GM23338 (cell line): Measurements from ENCODE around the gene NCOA1. TPM values are rescaled to one million over a fixed set of nuclear protein-coding genes. Genes with fewer than 3 reads are reported as not detected.

Experiments
- ATAC-seq: fragments of 200-7000 bp; cut with Tn5 transposase; 3 replicates; pipeline ENCODE4 v1.9.1; 2020
- DNase-seq: peaks from one replicate; pipeline ENCODE4 v3.0.0-alpha.2; 2015; ENCODE audit warnings: low spot score
- H2AFZ ChIP-seq: fragments of 200-600 bp; sonication (generic); 2 replicates; pipeline ENCODE4 v1.8.0; 2016; ENCODE audit warnings: antibody characterized with exemption, mild to moderate bottlenecking, moderate library complexity
- H3F3A ChIP-seq: fragments of 200-600 bp; sonication (generic); replicated peaks from 2 replicates; pipeline ENCODE4 v1.8.0; 2017; ENCODE audit warnings: antibody characterized with exemption, mixed run types, low read depth
- H3K27ac ChIP-seq: fragments of 200-600 bp; sonication (generic); 2 replicates; pipeline ENCODE4 v1.6.1; 2016; ENCODE audit warnings: low read depth
- H3K27me3 ChIP-seq: fragments of 200-600 bp; sonication (generic); 2 replicates; pipeline ENCODE4 v1.8.0; 2016; ENCODE audit warnings: mild to moderate bottlenecking, mixed run types, moderate library complexity; ENCODE audit not compliant: insufficient read depth
- H3K36me3 ChIP-seq: fragments of 200-600 bp; sonication (generic); 2 replicates; pipeline ENCODE4 v1.8.0; 2016; ENCODE audit warnings: mild to moderate bottlenecking; ENCODE audit not compliant: insufficient read depth
- H3K4me1 ChIP-seq: fragments of 200-600 bp; sonication (generic); 2 replicates; pipeline ENCODE4 v1.8.0; 2016; ENCODE audit warnings: mild to moderate bottlenecking, moderate library complexity; ENCODE audit not compliant: insufficient read depth
- H3K4me2 ChIP-seq: fragments of 200-600 bp; sonication (generic); 2 replicates; pipeline ENCODE4 v1.7.1; 2017; ENCODE audit warnings: mixed run types
- H3K4me3 ChIP-seq: fragments of 200-600 bp; sonication (generic); 2 replicates; pipeline ENCODE4 v1.6.1; 2016; ENCODE audit warnings: mixed run types
- H3K79me2 ChIP-seq: fragments of 200-600 bp; sonication (generic); replicated peaks from 2 replicates; pipeline ENCODE4 v1.8.0; 2017; ENCODE audit warnings: mild to moderate bottlenecking; ENCODE audit not compliant: insufficient read depth
- H3K9me2 ChIP-seq: fragments of 200-600 bp; sonication (generic); 2 replicates; pipeline ENCODE4 v1.8.0; 2017; ENCODE audit not compliant: insufficient read depth
- H4K20me1 ChIP-seq: fragments of 200-600 bp; sonication (generic); replicated peaks from 2 replicates; pipeline ENCODE4 v1.8.0; 2017; ENCODE audit warnings: mild to moderate bottlenecking; ENCODE audit not compliant: insufficient read depth
- H3K27ac Mint-ChIP-seq: 2 replicates; pipeline ENCODE4 v1.8.0; 2020; ENCODE audit warnings: inconsistent platforms, mild to moderate bottlenecking, moderate library complexity, mixed read lengths
- H3K27me3 Mint-ChIP-seq: 3 replicates; pipeline ENCODE4 v1.8.0; 2022; ENCODE audit warnings: low read depth, mild to moderate bottlenecking, moderate library complexity, mixed read lengths, inconsistent platforms; ENCODE audit not compliant: insufficient read depth, poor library complexity
- H3K36me3 Mint-ChIP-seq: 3 replicates; pipeline ENCODE4 v1.8.0; 2021; ENCODE audit warnings: low read depth, mild to moderate bottlenecking, inconsistent platforms, moderate library complexity, mixed read lengths
- H3K4me1 Mint-ChIP-seq: 3 replicates; pipeline ENCODE4 v1.8.0; 2020; ENCODE audit warnings: mild to moderate bottlenecking, inconsistent platforms, mixed read lengths
- H3K4me3 Mint-ChIP-seq: 3 replicates; pipeline ENCODE4 v1.8.0; 2021; ENCODE audit warnings: moderate library complexity, mild to moderate bottlenecking, inconsistent platforms, mixed read lengths
- H3K9me3 Mint-ChIP-seq: 3 replicates; pipeline ENCODE4 v1.8.0; 2020; ENCODE audit warnings: moderate library complexity, mild to moderate bottlenecking, inconsistent platforms, mixed read lengths
- CREB1 ChIP-seq: fragments of 250-450 bp; sonication (Bioruptor Pico); IDR thresholded peaks from 2 replicates; pipeline ENCODE4 v1.5.0; 2020; ENCODE audit warnings: low read depth, mild to moderate bottlenecking, moderate library complexity
- ETS1 ChIP-seq: IDR thresholded peaks from 2 replicates; pipeline ENCODE4 v1.6.1; 2016; ENCODE audit warnings: antibody characterized with exemption
- EZH2 ChIP-seq: fragments of 200-600 bp; sonication (generic); IDR thresholded peaks from one replicate; pipeline ENCODE4 v1.8.0; 2017; ENCODE audit warnings: antibody characterized with exemption, mild to moderate bottlenecking, low read depth; ENCODE audit not compliant: unreplicated experiment
- EZH2phosphoT487 ChIP-seq: fragments of 200-600 bp; sonication (generic); IDR thresholded peaks from one replicate; pipeline ENCODE4 v1.8.1; 2018; ENCODE audit warnings: antibody characterized with exemption; ENCODE audit not compliant: unreplicated experiment
- JUNB ChIP-seq: IDR thresholded peaks from one replicate; pipeline ENCODE4 v1.6.1; 2016; ENCODE audit warnings: antibody characterized with exemption; ENCODE audit not compliant: unreplicated experiment
- NANOG ChIP-seq: IDR thresholded peaks from 2 replicates; pipeline ENCODE4 v1.6.1; 2016; ENCODE audit warnings: antibody characterized with exemption, borderline replicate concordance
- POLR2AphosphoS5 ChIP-seq: IDR thresholded peaks from 2 replicates; pipeline ENCODE4 v1.6.1; 2016; ENCODE audit warnings: antibody characterized with exemption, low read depth
- STAT1 ChIP-seq: IDR thresholded peaks from one replicate; pipeline ENCODE4 v1.6.1; 2016; ENCODE audit warnings: antibody characterized with exemption; ENCODE audit not compliant: unreplicated experiment
- ZNF114 ChIP-seq: fragments of 250-450 bp; sonication (Bioruptor Pico); IDR thresholded peaks from 2 replicates; pipeline ENCODE4 v1.5.0; 2020; ENCODE audit warnings: mild to moderate bottlenecking, moderate library complexity
- ZNF331 ChIP-seq: fragments of 250-450 bp; sonication (Bioruptor Pico); IDR thresholded peaks from 2 replicates; pipeline ENCODE4 v1.5.0; 2020; ENCODE audit warnings: low read depth, mild to moderate bottlenecking, moderate library complexity
- polyA plus RNA-seq: library from polyadenylated mRNA; unstranded; fragments of >200 nt; fragmentation: Nextera tagmentation; extraction: Ambion mirVana; gene quantifications from 2 replicates; pipeline ENCODE4 v1.2.1, GENCODE V29; 2016
- total RNA-seq: library from RNA; depleted of rRNA; stranded (reverse); fragments of >200 nt; shearing (Covaris generic); gene quantifications from 2 replicates; pipeline ENCODE4 v1.2.3, GENCODE V29; 2014
- TF ChIP-seq, protein P1 (sequence below), 2 experiments: fragments of 200-600 bp in 1 of 2; sonication (generic) in 1 of 2; conservative IDR thresholded peaks; 2 replicates each; pipeline versions ENCODE4 v1.5.1 to v1.6.1; 2016 to 2017; ENCODE audit warnings: antibody characterized with exemption in 2 of 2, low read depth in 2 of 2, mild to moderate bottlenecking in 2 of 2, moderate library complexity in 1 of 2
- TF ChIP-seq, protein P2 (sequence below): fragments of 250-450 bp; sonication (Bioruptor Pico); IDR thresholded peaks from 2 replicates; pipeline ENCODE4 v1.5.0; 2020; ENCODE audit warnings: mild to moderate bottlenecking, moderate library complexity
- TF ChIP-seq, protein P3 (sequence below): IDR thresholded peaks from one replicate; pipeline ENCODE4 v1.6.1; 2018; ENCODE audit warnings: antibody characterized with exemption; ENCODE audit not compliant: unreplicated experiment

Gene NCOA1
- total and polyA plus RNA-seq, 2 experiments from 2014 or later = 7.1 to 15.1 TPM

- Mint-ChIP-seq H3K4me3 (no peak overlapping the region), H3K4me1 (peaks cover 11% of the 10 kb centered on the region; the same call in 2 of the 3 replicates), H3K27me3 (peaks cover 1% of the 10 kb centered on the region), H3K9me3 (no peaks in the 10 kb centered on the region), H3K36me3 (no peaks in the 10 kb centered on the region), H3K27ac (no peak overlapping the region)
- Histone ChIP-seq H3K27ac (no peak overlapping the region), H4K20me1 (no peaks in the 10 kb centered on the region), H2AFZ (no peak overlapping the region), H3K36me3 (no peaks in the 10 kb centered on the region), H3K4me3 (no peak overlapping the region), H3K4me1 (no peaks in the 10 kb centered on the region), H3K27me3 (no peaks in the 10 kb centered on the region), H3K79me2 (no peaks in the 10 kb centered on the region), H3K9me2 (peaks cover 4% of the 10 kb centered on the region; the same call in 1 of the 2 replicates), H3K4me2 (no peak overlapping the region), H3F3A (no peaks in the 10 kb centered on the region)
- ATAC-seq = no peak
- no peak for DNase-seq
- TF ChIP-seq ZNF331 (no peak), EZH2phosphoT487 (no peak), NANOG (no peak), ETS1 (no peak), EZH2 (no peak), JUNB (no peak), CREB1 (CRISPR knock-in tag) (no peak), STAT1 (no peak), POLR2AphosphoS5 (no peak), ZNF114 (no peak)
- TF ChIP-seq, protein P1, sequence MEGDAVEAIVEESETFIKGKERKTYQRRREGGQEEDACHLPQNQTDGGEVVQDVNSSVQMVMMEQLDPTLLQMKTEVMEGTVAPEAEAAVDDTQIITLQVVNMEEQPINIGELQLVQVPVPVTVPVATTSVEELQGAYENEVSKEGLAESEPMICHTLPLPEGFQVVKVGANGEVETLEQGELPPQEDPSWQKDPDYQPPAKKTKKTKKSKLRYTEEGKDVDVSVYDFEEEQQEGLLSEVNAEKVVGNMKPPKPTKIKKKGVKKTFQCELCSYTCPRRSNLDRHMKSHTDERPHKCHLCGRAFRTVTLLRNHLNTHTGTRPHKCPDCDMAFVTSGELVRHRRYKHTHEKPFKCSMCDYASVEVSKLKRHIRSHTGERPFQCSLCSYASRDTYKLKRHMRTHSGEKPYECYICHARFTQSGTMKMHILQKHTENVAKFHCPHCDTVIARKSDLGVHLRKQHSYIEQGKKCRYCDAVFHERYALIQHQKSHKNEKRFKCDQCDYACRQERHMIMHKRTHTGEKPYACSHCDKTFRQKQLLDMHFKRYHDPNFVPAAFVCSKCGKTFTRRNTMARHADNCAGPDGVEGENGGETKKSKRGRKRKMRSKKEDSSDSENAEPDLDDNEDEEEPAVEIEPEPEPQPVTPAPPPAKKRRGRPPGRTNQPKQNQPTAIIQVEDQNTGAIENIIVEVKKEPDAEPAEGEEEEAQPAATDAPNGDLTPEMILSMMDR (conservative IDR thresholded peaks at IDR 0.05; ENCODE audit: low read depth in 2 of 2) = no peak
- TF ChIP-seq, protein P2, sequence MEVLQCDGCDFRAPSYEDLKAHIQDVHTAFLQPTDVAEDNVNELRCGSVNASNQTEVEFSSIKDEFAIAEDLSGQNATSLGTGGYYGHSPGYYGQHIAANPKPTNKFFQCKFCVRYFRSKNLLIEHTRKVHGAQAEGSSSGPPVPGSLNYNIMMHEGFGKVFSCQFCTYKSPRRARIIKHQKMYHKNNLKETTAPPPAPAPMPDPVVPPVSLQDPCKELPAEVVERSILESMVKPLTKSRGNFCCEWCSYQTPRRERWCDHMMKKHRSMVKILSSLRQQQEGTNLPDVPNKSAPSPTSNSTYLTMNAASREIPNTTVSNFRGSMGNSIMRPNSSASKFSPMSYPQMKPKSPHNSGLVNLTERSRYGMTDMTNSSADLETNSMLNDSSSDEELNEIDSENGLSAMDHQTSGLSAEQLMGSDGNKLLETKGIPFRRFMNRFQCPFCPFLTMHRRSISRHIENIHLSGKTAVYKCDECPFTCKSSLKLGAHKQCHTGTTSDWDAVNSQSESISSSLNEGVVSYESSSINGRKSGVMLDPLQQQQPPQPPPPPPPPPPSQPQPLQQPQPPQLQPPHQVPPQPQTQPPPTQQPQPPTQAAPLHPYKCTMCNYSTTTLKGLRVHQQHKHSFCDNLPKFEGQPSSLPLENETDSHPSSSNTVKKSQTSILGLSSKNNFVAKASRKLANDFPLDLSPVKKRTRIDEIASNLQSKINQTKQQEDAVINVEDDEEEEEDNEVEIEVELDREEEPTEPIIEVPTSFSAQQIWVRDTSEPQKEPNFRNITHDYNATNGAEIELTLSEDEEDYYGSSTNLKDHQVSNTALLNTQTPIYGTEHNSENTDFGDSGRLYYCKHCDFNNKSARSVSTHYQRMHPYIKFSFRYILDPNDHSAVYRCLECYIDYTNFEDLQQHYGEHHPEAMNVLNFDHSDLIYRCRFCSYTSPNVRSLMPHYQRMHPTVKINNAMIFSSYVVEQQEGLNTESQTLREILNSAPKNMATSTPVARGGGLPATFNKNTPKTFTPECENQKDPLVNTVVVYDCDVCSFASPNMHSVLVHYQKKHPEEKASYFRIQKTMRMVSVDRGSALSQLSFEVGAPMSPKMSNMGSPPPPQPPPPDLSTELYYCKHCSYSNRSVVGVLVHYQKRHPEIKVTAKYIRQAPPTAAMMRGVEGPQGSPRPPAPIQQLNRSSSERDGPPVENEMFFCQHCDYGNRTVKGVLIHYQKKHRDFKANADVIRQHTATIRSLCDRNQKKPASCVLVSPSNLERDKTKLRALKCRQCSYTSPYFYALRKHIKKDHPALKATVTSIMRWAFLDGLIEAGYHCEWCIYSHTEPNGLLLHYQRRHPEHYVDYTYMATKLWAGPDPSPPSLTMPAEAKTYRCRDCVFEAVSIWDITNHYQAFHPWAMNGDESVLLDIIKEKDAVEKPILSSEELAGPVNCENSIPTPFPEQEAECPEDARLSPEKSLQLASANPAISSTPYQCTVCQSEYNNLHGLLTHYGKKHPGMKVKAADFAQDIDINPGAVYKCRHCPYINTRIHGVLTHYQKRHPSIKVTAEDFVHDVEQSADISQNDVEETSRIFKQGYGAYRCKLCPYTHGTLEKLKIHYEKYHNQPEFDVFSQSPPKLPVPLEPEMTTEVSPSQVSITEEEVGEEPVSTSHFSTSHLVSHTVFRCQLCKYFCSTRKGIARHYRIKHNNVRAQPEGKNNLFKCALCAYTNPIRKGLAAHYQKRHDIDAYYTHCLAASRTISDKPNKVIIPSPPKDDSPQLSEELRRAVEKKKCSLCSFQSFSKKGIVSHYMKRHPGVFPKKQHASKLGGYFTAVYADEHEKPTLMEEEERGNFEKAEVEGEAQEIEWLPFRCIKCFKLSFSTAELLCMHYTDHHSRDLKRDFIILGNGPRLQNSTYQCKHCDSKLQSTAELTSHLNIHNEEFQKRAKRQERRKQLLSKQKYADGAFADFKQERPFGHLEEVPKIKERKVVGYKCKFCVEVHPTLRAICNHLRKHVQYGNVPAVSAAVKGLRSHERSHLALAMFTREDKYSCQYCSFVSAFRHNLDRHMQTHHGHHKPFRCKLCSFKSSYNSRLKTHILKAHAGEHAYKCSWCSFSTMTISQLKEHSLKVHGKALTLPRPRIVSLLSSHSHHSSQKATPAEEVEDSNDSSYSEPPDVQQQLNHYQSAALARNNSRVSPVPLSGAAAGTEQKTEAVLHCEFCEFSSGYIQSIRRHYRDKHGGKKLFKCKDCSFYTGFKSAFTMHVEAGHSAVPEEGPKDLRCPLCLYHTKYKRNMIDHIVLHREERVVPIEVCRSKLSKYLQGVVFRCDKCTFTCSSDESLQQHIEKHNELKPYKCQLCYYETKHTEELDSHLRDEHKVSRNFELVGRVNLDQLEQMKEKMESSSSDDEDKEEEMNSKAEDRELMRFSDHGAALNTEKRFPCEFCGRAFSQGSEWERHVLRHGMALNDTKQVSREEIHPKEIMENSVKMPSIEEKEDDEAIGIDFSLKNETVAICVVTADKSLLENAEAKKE (CRISPR knock-in tag) = no peak
- TF ChIP-seq, protein P3, sequence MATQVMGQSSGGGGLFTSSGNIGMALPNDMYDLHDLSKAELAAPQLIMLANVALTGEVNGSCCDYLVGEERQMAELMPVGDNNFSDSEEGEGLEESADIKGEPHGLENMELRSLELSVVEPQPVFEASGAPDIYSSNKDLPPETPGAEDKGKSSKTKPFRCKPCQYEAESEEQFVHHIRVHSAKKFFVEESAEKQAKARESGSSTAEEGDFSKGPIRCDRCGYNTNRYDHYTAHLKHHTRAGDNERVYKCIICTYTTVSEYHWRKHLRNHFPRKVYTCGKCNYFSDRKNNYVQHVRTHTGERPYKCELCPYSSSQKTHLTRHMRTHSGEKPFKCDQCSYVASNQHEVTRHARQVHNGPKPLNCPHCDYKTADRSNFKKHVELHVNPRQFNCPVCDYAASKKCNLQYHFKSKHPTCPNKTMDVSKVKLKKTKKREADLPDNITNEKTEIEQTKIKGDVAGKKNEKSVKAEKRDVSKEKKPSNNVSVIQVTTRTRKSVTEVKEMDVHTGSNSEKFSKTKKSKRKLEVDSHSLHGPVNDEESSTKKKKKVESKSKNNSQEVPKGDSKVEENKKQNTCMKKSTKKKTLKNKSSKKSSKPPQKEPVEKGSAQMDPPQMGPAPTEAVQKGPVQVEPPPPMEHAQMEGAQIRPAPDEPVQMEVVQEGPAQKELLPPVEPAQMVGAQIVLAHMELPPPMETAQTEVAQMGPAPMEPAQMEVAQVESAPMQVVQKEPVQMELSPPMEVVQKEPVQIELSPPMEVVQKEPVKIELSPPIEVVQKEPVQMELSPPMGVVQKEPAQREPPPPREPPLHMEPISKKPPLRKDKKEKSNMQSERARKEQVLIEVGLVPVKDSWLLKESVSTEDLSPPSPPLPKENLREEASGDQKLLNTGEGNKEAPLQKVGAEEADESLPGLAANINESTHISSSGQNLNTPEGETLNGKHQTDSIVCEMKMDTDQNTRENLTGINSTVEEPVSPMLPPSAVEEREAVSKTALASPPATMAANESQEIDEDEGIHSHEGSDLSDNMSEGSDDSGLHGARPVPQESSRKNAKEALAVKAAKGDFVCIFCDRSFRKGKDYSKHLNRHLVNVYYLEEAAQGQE = no peak
These were observed 127.6 kb downstream of the NCOA1 start for GRCh38 chr2:24618680-24619079.
